B cell (primary cell): Measurements from ENCODE around the gene GMPPB.

Experiments
- CTCF ChIP-seq: fragments of 200-600 bp; IDR thresholded peaks from one replicate; pipeline ENCODE4 v1.8.0; 2022; ENCODE audit warnings: antibody characterized with exemption, mild to moderate bottlenecking
- EZH2 ChIP-seq: IDR thresholded peaks from 2 replicates; pipeline ENCODE4 v1.6.1; 2012; ENCODE audit warnings: borderline replicate concordance, low read depth, mild to moderate bottlenecking, moderate library complexity, low read length; ENCODE audit not compliant: insufficient read depth, poor library complexity, severe bottlenecking

GRCh38 chr3:49712631-49713317, 11.0 kb downstream of the GMPPB start:
- TF ChIP-seq CTCF (no peak), EZH2 (no peak)
